SHP77 (cell line): ENCODE measurements around the gene HOXD3.

ENCODE experiments used
- DNase-seq, 2 experiments: peaks; one replicate each; lab custom pipeline; 2025; lab: John Stamatoyannopoulos, UW

The HOXD3 gene

DNA sequence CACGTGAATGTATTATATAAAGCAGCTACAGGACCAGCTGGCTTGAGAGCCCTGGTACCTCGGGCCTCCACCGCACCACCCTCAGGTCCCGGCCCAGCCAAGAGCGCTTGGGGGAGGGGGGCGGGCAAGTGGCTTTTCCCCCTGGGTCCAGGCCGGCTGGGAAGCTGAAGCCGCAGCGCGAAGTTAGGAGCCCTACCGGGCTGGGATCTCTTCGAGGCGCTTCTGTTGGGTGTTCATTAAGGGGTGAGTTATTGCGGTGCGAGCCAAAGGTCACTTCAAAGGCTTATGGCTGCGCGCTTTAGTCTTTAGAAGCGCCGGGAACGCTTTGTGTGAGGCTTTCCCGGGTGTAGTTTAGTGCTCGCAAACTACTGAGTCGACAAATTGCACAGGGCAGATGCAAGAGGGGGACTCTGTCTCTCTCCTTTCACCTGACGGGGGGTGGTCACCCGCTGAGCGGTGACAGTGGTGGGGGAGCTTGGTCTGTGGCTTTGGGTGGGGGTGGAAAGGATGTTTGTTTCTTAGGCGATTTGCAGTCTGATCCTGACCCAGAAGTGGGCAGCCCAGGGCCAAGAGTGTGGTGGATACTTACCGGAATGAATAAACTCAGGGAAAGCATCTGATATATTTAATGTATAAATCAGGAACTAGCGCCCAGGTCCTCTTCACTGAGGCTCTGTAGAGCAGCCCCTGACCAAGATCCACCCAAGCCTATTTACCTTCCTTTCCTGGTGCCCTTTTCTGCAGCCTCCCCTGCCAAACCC lies 6.0 kb downstream of the HOXD3 start:
- no peak for DNase-seq

DNA sequence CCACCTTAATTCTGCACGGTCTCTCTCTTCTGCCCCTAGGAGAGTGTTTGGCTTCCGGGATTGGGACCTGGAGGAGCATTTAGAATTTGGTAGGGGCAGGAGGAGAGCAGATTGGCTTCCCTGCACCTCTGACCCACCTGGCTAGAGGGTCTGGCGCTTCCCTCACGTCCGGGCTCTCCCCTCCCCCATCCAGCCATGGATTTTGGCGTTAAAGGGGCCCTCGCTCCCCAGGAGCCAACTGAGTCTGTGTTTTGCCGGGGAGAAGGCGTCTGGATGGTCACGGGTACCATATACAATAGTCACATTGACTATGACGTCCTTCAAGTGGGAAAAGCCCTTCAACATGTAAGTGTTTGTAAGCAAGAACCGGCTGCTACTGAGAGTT lies 6.6 kb downstream of the HOXD3 start:
- DNase-seq, result no peak

DNA sequence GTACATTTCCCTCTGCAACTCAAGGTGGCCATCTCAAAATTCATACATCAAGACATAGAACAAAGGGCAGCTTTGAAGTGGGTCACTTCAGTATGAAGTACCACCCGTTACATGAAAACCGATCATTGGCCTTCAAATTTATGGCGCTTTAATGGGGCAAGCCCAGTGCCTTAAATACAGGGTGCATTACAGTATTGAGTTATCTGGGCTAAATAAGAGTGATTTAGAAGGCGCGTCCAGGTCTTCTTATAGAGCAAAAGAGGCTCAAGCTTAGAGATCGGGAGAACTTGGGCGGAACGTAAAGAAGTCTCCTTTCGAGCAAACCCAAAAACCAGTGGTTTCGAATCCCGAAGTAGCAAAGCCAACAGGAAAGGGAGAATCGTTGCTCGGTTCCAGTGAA lies 7.1 kb downstream of the HOXD3 start:
- DNase-seq, result no peak

DNA sequence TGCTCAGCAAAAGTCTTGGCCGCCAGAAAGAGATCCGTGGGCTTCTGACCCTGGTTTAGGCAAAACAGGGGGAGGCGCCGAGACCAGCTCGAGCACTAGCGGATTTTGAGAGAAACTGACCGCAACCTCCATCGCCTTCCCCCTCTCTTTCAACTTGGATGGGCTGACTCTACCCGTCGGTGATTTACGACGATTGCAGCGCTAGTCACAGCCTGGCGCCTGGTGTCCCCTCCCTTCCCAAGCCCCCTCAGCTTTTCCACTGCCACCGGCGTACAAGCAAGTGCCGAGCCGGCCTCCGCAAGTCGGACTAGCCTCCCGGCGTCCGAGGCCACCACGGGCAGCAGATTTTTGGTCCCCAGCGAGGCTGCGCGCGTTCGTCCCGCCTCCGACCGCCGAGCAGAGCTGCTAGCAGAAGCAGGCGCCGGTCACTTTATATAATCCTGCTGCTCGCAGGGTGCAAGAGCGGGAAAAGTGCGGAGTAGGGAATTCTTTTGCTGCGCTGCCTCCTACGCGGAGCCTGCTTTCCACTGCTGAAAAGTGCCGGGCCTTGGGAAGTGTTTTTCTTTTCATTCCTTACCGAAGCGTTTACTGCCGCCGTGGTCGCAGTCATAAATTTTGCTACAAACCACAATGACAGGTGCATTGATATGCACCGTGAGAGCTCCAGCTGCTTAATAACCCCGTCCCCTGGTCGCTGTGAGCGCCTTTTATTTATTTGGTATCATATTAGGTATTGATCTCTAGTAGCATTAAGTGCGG lies 7.7 kb downstream of the HOXD3 start:
- no peak for DNase-seq

DNA sequence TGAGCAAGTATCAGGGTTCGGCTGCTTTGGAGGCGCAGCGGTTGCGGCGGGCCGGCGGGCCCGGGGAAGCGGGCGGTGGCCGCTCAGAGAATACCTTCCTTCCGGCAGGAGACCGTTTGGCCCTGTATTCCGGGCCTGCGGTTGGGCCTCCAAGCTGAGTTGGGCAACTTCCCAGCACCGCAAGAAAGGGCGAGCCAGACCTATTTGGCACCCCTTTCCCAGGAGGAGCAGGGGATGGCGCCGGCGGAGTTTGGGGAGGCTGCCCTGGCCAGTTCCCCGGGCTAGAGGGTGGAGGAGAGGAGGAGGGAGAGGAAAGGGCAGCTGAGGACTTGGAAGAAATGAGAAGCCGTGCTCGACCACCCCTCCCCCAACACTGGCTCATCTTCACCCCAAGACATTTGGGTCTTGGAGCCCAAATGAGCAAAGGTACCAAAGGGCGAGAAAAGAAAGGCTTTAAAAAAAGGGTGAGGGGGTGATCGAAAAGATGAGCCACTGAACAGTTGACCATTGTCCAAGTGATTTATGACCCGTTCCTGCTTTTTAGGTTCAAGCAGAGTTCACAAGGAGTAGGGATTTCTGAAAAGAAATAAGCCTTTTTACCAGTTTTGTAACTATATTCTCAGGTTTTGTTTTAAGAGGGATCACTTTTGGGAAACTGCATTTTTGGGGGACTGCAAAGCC lies 8.4 kb downstream of the HOXD3 start:
- DNase-seq, result no peak

DNA sequence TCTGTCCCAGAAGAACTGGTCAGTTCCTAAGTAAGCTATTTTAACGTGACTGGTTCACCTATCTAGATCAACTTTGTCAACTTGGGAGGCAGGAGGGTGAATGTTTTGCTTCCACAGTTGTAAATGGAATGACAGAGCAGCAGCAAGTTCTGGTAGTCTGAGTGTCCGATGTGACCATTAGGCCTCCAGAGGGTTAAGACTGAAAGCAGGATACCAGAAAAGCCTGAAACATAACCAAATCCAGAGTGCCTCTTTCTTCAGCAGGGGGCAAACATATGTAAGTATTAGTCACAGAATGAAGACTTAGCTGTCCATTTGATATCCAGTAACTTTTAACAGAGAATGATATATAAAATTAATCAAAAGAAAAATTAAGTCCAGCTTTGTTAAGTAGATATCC lies 9.2 kb downstream of the HOXD3 start:
- no peak for DNase-seq

DNA sequence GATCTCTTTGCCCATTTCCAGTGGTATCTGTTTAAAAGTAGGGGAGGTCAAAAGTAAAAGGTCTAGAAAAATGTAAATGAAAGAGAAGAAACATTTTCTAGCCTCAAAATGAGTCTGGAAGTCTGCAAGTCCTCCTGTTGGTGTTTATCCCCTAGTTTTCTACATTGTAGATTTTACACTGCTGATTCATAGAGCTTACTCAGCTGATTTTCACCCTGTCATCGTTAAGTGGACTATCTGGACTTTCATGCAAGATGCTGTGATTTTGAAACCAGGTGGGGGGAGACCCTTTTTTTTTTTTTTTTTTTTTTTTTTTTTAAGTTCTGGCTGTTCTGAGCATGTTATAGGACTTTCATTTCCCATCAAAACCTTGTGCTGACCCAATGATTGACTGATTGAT lies 10.3 kb downstream of the HOXD3 start:
- no peak for DNase-seq

DNA sequence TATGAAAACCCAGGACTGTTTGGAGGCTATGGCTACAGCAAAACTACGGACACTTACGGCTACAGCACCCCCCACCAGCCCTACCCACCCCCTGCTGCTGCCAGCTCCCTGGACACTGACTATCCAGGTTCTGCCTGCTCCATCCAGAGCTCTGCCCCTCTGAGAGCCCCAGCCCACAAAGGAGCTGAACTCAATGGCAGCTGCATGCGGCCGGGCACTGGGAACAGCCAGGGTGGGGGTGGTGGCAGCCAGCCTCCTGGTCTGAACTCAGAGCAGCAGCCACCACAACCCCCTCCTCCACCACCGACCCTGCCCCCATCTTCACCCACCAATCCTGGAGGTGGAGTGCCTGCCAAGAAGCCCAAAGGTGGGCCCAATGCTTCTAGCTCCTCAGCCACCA lies 12.1 kb downstream of the HOXD3 start:
- DNase-seq, result no peak

DNA sequence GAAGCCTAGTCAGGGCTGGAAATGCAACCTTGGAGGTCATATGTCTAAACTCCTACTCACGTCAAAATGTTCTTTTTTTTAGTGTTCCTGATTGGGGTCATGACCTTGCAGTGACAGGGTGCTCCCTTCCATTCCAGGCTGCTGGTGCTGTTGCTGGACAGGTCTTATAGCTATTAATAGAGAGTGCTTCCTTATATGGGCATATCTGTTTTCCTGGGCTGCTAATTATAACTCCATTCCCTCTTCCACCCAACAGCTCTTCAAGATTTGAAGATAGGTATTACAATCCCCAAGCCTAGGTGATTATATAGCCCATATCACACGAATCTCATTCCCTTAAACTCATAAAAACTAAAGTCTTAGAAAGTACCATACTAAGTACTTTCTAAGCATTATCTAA lies 12.6 kb downstream of the HOXD3 start:
- DNase-seq, result no peak

DNA sequence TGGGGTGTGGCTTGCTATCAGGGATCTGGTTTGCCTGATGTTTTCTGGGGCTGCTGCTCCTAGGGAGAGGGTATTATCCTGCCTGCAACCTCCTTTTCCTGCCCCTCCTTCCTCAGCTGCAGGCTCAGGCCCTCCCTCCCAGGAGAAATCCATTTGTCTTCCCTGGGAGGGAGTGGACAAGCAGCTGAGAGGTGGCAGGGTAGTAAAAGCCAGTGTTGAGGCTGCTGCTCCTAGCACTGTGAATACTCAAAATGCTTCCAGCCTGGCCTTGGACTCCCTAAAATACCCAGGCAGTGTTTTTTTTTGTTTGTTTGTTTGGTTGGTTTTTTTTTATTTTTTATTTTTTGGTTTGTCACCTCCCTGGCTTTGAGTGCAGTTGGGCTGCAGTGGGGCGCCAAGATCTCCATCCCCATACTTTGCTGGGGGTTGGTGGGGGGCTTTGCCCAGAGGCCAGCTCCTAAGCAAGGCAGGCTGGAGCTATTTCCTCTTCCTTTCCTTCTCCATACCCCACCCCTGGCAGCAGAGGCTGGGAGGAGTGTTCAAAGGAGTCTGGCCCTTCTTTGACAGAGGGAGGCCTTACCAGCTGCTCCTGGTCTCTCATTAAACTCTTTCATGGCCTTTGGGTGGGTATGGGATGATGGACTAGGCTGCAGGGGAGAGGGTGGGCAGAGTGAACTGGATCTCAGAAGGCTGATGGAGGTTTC lies 13.6 kb downstream of the HOXD3 start:
- no peak for DNase-seq

DNA sequence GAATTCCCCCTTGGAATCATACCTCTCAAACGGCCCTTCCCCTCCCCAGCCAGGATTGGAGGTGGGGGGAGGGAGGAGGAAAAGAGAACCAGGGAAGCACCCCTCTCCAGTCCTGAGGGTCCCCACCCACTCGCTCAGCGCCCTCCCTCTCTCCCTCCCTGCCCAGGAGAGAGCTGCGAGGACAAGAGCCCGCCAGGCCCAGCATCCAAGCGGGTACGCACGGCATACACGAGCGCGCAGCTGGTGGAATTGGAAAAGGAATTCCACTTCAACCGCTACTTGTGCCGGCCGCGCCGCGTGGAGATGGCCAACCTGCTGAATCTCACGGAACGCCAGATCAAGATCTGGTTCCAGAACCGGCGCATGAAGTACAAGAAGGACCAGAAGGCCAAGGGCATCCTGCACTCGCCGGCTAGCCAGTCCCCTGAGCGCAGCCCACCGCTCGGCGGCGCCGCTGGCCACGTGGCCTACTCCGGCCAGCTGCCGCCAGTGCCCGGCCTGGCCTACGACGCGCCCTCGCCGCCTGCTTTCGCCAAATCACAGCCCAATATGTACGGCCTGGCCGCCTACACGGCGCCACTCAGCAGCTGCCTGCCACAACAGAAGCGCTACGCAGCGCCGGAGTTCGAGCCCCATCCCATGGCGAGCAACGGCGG lies 14.4 kb downstream of the HOXD3 start:
- no peak for DNase-seq

DNA sequence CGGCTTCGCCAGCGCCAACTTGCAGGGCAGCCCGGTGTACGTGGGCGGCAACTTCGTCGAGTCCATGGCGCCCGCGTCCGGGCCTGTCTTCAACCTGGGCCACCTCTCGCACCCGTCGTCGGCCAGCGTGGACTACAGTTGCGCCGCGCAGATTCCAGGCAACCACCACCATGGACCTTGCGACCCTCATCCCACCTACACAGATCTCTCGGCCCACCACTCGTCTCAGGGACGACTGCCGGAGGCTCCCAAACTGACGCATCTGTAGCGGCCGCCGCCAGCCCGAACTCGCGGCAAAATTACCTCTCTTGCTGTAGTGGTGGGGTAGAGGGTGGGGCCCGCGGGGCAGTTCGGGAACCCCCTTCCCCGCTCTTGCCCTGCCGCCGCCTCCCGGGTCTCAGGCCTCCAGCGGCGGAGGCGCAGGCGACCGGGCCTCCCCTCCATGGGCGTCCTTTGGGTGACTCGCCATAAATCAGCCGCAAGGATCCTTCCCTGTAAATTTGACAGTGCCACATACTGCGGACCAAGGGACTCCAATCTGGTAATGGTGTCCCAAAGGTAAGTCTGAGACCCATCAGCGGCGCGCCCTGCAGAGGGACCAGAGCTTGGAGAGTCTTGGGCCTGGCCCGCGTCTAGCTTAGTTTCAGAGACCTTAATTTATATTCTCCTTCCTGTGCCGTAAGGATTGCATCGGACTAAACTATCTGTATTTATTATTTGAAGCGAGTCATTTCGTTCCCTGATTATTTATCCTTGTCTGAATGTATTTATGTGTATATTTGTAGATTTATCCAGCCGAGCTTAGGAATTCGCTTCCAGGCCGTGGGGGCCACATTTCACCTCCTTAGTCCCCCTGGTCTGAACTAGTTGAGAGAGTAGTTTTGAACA lies 15.1 kb downstream of the HOXD3 start:
- DNase-seq, result no peak

DNA sequence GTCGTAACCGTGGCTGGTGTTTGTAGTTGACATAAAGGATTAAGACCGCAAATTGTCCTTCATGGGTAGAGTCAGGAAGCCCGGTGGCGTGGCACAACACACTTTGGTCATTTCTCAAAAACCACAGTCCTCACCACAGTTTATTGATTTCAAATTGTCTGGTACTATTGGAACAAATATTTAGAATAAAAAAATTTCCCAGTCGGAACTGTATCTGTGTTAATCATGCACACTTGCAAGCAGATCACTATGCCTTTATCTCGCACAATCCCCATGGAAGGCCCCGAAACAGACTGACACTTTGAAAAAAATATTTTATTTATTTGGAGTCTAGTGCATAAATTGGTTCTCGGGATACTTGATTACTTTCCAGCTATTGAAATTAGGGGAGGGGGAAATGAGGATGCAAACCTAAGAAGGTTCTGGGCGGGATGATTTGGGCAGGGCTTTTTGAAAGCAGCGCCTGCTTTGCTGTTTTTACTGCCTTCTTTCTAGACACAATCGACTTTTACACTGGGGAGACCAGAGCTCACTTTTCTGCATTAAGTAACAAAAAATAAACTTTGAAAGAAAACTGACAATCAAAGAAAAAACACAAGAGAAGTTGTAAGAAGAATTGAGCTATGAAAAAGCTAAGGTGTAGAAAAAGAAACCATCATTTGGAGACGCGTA lies 15.9 kb downstream of the HOXD3 start:
- DNase-seq, result no peak

DNA sequence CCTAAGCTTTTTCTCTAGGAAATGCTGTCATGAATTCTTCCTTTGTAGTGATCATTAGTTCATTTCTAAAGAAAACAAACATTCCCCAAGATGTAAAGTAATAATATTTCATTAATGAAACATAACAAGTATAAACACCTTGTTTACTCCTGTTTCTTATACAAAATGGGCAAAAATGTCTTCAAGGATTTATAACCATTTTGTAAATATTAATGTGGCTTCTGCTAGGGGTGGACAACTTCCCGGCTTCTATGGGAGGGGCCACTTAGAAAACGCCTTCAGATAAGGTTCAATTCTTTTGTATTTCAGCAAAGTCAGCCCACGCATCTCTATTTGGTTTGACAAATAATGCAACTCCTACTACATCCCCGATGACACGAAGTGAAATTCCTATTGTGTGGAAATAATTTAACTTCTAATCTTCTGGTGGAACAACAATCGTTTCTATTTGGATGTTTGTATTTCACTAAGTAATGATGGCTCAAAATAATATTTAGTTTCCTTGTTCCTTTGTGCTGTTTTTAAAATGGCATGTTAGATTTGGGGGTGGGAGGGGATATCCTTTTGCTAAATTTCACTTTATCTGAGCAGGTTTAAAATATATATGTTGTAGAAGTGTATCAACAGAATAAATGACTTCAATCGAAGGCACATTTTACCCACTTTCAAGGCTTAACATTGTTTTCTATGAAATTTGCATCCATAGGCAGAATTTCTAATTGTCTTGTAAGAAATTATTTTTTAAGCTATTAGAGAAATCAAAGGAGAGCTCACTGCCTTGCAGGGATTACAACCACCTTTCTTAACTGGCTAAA lies 16.7 kb downstream of the HOXD3 start:
- DNase-seq, result no peak

DNA sequence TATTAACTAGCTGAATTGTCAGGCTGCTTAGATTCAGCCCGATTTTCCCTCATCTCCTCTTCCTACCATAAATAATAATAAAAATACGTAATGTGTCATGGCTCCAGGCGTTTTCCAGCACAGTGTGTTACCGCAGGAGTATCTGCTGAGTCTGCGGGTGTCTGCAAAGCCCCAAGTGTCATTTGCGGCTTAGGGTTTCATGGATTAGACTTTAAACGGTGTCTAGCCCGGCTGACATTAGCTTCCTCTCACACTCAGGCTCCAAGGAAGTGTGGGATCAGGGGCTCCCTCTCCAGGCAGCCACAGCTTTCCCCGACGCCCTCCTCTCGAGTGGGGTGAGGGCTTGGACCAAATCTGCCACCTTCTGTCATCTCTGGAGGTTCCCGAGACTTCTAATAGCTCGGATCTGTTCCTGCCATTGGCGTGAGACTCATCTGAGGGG lies 17.3 kb downstream of the HOXD3 start:
- DNase-seq, result no peak

DNA sequence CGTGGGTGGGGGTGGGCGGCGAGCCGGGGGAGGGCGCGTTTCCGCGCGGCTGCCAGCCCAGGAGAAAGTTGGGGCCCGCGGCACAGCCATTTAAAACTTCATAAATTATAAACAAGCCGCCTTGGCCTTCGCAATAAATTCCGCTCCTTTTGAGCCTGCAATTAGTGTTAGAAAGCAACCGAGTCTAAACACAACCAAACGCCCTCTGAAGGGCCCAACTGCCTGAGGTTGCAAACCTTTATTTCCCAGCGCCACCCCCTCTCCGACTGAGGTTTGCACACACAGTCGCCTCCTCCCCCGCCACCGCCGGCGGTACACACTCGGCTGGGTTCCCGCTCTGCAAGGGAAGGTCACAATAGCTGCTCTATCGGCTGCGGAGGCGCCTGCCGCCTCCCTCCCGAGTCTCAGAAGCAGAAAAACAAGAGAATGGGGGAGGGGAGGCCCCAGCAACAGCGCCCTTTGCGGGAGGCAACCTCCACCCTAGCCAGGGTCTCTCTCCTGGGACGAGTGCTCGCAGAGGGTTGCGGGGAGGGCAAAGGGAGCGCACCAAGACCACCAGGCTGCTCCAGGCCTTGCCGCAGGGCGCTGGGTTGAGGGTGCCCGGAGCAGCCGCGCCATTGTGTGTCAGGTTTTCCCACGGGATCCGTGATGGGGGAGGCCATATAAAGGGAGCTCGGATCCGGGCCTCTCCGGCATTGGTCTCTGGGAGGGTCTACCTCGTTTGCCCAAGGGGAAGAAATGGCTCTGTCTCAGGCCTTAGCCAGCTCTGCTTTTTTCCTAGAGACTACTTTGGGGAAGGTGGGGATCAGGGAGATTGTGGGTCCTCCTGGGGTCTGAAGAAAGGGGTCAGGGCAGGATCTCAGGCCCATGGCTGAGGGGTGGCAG lies 18.0 kb downstream of the HOXD3 start:
- no peak for DNase-seq

DNA sequence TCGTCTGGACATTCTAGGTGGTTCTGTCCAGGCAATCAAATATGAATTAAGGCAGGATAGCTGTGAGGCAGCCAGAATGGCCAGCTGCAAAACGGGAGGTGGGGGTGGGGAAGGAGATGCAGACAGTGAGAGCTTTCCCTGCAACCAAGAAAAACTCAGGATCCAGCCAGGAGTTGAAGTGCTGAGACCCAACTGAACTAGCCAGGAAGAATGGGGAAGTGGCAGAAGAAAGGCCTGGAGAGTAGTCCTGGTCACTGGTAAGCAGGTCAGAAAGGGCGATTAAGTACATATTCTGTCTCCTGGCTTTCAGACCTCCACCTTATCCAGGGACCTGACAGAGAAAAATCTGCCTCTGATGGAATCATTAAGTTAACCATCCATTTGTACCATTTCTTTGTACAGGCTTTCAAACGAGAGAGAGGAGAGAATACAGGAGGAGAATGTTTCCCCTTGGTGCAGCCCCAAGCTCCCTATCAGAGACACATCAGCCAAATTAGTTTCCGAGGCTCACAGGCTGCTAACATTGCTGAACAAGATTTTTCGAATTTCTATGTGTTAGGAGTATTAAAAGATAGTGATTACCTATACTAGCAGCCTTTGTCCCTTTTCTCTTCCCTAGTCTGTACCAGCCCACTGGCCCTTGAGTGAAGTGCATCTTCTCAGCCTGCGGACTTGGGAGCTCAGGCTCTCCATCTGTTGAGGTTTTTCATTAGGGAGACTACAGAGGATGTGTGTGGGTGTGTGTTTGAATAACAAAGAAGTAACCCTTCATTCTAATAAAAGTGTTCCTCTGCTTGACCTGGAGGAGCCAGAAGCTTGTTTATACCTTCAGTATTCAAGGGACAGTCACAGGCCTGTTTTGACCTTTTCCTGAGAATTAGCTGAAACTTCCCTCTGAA lies 18.9 kb downstream of the HOXD3 start:
- DNase-seq, result no peak
